Endothelial cell of umbilical vein (primary cell): ENCODE data around the gene MRPS14. TPM values are rescaled to one million over a fixed set of nuclear protein-coding genes. Genes with fewer than 3 reads are reported as not detected.

Experiments
- BruUV-seq: library from RNA; stranded (reverse); fragments of 400-500 nt; replicated peaks from 2 replicates; lab custom pipeline; 2021; lab: Mats Ljungman, UMichigan
- CTCF ChIA-PET: fragments of 300-600, 350-600 bp; sonication (Branson Sonifier 250); formaldehyde crosslinking; loops from one replicate; lab custom pipeline; 2021; ENCODE audit warnings: antibody characterized with exemption, inconsistent platforms; lab: Charles Lee
- POLR2A ChIA-PET: fragments of 300-600, 350-600 bp; sonication (Branson Sonifier 250); formaldehyde crosslinking; loops from one replicate; lab custom pipeline; 2021; ENCODE audit warnings: antibody characterized with exemption, inconsistent platforms; lab: Charles Lee
- DNase-seq: peaks from one replicate; pipeline ENCODE4 v3.0.0-alpha.2; 2011; ENCODE audit warnings: low read depth, low spot score
- FAIRE-seq: peaks from 2 replicates; lab custom pipeline; 2011; peaks lifted over from hg19 to GRCh38; lab: Jason Lieb, UNC
- H2AFZ ChIP-seq: 2 replicates; pipeline ENCODE4 v1.6.0; 2012; ENCODE audit warnings: low read depth, low read length, control low read depth, inconsistent platforms
- H3K27ac ChIP-seq: 2 replicates; pipeline ENCODE4 v1.5.1; 2011; ENCODE audit warnings: low read depth, mild to moderate bottlenecking, control low read depth, low read length, moderate library complexity; ENCODE audit not compliant: insufficient read depth
- H3K27me3 ChIP-seq, 2 experiments: 2 replicates each; pipeline versions ENCODE4 v1.6.0 to v1.6.1; 2011; ENCODE audit warnings: low read length in 2 of 2, mixed read lengths in 1 of 2; ENCODE audit not compliant: control insufficient read depth in 2 of 2, insufficient read depth in 2 of 2
- H3K36me3 ChIP-seq, 2 experiments: 2 replicates in 1 of 2; 3 replicates in 1 of 2; pipeline ENCODE4 v1.5.1; 2011; ENCODE audit warnings: low read length in 2 of 2, mild to moderate bottlenecking in 1 of 2, moderate library complexity in 1 of 2; ENCODE audit not compliant: control insufficient read depth in 2 of 2, insufficient read depth in 2 of 2; ENCODE audit errors: extremely low read depth in 1 of 2
- H3K4me1 ChIP-seq: 3 replicates; pipeline ENCODE4 v1.5.1; 2011; ENCODE audit warnings: mild to moderate bottlenecking, low read length; ENCODE audit not compliant: control insufficient read depth, insufficient read depth; ENCODE audit errors: extremely low read depth
- H3K4me2 ChIP-seq: 2 replicates; pipeline ENCODE4 v1.6.1; 2011; ENCODE audit warnings: low read length, control low read depth, mixed read lengths; ENCODE audit not compliant: insufficient read depth
- H3K4me3 ChIP-seq, 3 experiments: fragments of 200-600 bp in 1 of 3; sonication (generic), shearing (Covaris generic) in 1 of 3; replicated peaks in 1 of 3; 2 replicates each; pipeline ENCODE4 v1.5.1; 2011 to 2016; ENCODE audit warnings: control low read depth in 3 of 3, low read length in 3 of 3, mild to moderate bottlenecking in 2 of 3, inconsistent platforms in 1 of 3, low read depth in 1 of 3, moderate library complexity in 1 of 3; ENCODE audit not compliant: insufficient read depth in 1 of 3
- H3K79me2 ChIP-seq: 2 replicates; pipeline ENCODE4 v1.6.0; 2012; ENCODE audit warnings: low read length, inconsistent platforms; ENCODE audit not compliant: control insufficient read depth, insufficient read depth
- H3K9ac ChIP-seq: replicated peaks from 2 replicates; pipeline ENCODE3; 2011; ENCODE audit warnings: low read length, control low read depth; ENCODE audit not compliant: insufficient read depth; ENCODE audit errors: extremely low read depth
- H3K9me1 ChIP-seq: replicated peaks from 3 replicates; pipeline ENCODE4 v1.6.0; 2011; ENCODE audit warnings: mild to moderate bottlenecking, low read length; ENCODE audit not compliant: control insufficient read depth, insufficient read depth; ENCODE audit errors: extremely low read depth
- H3K9me3 ChIP-seq: replicated peaks from 2 replicates; pipeline ENCODE4 v1.5.1; 2012; ENCODE audit warnings: low read length, inconsistent platforms; ENCODE audit not compliant: control insufficient read depth, insufficient read depth
- H4K20me1 ChIP-seq: replicated peaks from 2 replicates; pipeline ENCODE3; 2011; ENCODE audit warnings: mild to moderate bottlenecking, low read length; ENCODE audit not compliant: control insufficient read depth, insufficient read depth; ENCODE audit errors: extremely low read depth
- CTCF ChIP-seq, 2 donors: IDR thresholded peaks; 1 replicate in 1 of 2; 2 replicates in 1 of 2; pipeline ENCODE4 v1.5.1; 2011; ENCODE audit warnings: low read length in 2 of 2, mild to moderate bottlenecking in 2 of 2, moderate library complexity in 2 of 2, control low read depth in 1 of 2, inconsistent platforms in 1 of 2, low read depth in 1 of 2; ENCODE audit not compliant: insufficient read depth in 1 of 2; ENCODE audit errors: extremely low read depth in 1 of 2
- FOS ChIP-seq: IDR thresholded peaks from 2 replicates; pipeline ENCODE4 v1.6.1; 2011; ENCODE audit warnings: mild to moderate bottlenecking, low read length, moderate library complexity, borderline replicate concordance; ENCODE audit not compliant: insufficient read depth
- GATA2 ChIP-seq: IDR thresholded peaks from 2 replicates; pipeline ENCODE4 v1.7.0; 2011; ENCODE audit warnings: low read depth, mild to moderate bottlenecking, moderate library complexity, mixed read lengths, low read length; ENCODE audit not compliant: insufficient read length, insufficient read depth
- MYC ChIP-seq: IDR thresholded peaks from one replicate; pipeline ENCODE4 v1.6.1; 2011; ENCODE audit warnings: mild to moderate bottlenecking, low read depth, low read length
- POLR2A ChIP-seq: IDR thresholded peaks from 2 replicates; pipeline ENCODE4 v1.6.1; 2012; ENCODE audit warnings: low read depth, mild to moderate bottlenecking, control low read depth, low read length
- POLR2AphosphoS5 ChIP-seq: IDR thresholded peaks from 2 replicates; pipeline ENCODE4 v1.6.1; 2012; ENCODE audit warnings: low read depth, mild to moderate bottlenecking, control low read depth, low read length, moderate library complexity; ENCODE audit not compliant: insufficient read depth
- dilution Hi-C: fragments of 300-500 bp; cut with MboI; formaldehyde crosslinking; loops from one replicate; pipeline ENCODE4 v1.15.0; 2019; ENCODE audit warnings: low sequenced_read_pairs; ENCODE audit not compliant: extremely low pct_ligation_motif_present
- intact Hi-C: fragments of 100-400 bp; cut with micrococcal nuclease; formaldehyde crosslinking; loops from one replicate; pipeline ENCODE4 v1.10.0; 2022
- polyA plus RNA-seq, 4 experiments: library from polyadenylated mRNA; depleted of rRNA in 3 of 4; stranded (reverse) in 3 of 4; unstranded in 1 of 4; fragments of >200 nt; gene quantifications; 2 replicates each; pipeline versions ENCODE4 v1.2.1 to v1.2.3, GENCODE V29; 2011 to 2012; ENCODE audit warnings: missing spikeins in 1 of 4
- total RNA-seq: library from RNA; stranded (reverse); gene quantifications from 2 replicates; pipeline ENCODE4 v1.2.3, GENCODE V29; 2021
- TF ChIP-seq, protein P1 (sequence below): IDR thresholded peaks from 2 replicates; pipeline ENCODE4 v1.6.1; 2011; ENCODE audit not compliant: insufficient read depth, insufficient read length

Gene MRPS14
- total and polyA plus RNA-seq, 2 donors (not counting 3 experiments of a cell fraction or from before 2014, with no cell fraction given), result 29.5 to 31.8 TPM

GRCh38 chr1:174995916-174996315 is 27.3 kb downstream of the MRPS14 start:
- peaks cover 41% of the 10 kb centered on the region for H3K4me1 ChIP-seq
- no peak overlapping the region for H2AFZ ChIP-seq
- TF ChIP-seq, protein P1, sequence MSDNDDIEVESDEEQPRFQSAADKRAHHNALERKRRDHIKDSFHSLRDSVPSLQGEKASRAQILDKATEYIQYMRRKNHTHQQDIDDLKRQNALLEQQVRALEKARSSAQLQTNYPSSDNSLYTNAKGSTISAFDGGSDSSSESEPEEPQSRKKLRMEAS, result no peak
- TF ChIP-seq POLR2AphosphoS5 (no peak), GATA2 (no peak), MYC (no peak), POLR2A (no peak)
- DNase-seq (no peak), FAIRE-seq (no peak)
- H3K27ac ChIP-seq, result no peak overlapping the region
- ChIA-PET POLR2A (no interaction called here), CTCF (interaction anchor here (0.6 to 6.1 kb wide), 4 partner anchors 12 to 151 kb away, joined by 3 to 50 read pairs (median 3); no protein-coding TSS in a partner anchor)
- no peak overlapping the region for H3K4me2 ChIP-seq
- no peaks in the 10 kb centered on the region for H4K20me1 ChIP-seq
- no peaks in the 10 kb centered on the region for H3K9me1 ChIP-seq
- H3K4me3 ChIP-seq, result no peak overlapping the region
- no peaks in the 10 kb centered on the region for H3K27me3 ChIP-seq
- BruUV-seq, result no TSS peak
- dilution Hi-C loops (no loop called here), intact Hi-C loops (loop anchor here (5.0 kb wide), 1 partner anchor 1129 kb away; the partner anchor contains the start of genes GAS5 and ZBTB37)
- peaks cover 10% of the 10 kb centered on the region for H3K79me2 ChIP-seq
- H3K36me3 ChIP-seq, result no peaks in the 10 kb centered on the region
- H3K9me3 ChIP-seq, result no peaks in the 10 kb centered on the region
- no peak overlapping the region for H3K9ac ChIP-seq

GRCh38 chr1:174995121-174995520 is 28.1 kb downstream of the MRPS14 start:
- H3K9me3 ChIP-seq, result no peaks in the 10 kb centered on the region
- peaks cover 2% of the 10 kb centered on the region for H3K79me2 ChIP-seq
- H3K9ac ChIP-seq, result no peak overlapping the region
- intact Hi-C loops (loop anchor here (5.0 kb wide), 1 partner anchor 1128 kb away; the partner anchor contains the start of genes GAS5 and ZBTB37), dilution Hi-C loops (no loop called here)
- peaks cover 45% of the 10 kb centered on the region for H3K4me1 ChIP-seq
- ChIA-PET CTCF (interaction anchor here (6.1 kb wide), 1 partner anchor 11 kb away, joined by 50 read pairs; no protein-coding TSS in a partner anchor), POLR2A (interaction anchor here (0.6 kb wide), 1 partner anchor 28 kb away, joined by 4 read pairs; no protein-coding TSS in a partner anchor)
- TF ChIP-seq FOS, result peak; percentile 45
- TF ChIP-seq CTCF (IDR thresholded peaks at IDR 0.05; ENCODE audit: extremely low read depth in 1 of 2, insufficient read depth in 1 of 2, low read depth in 1 of 2, low read length in 2 of 2), result no peak
- DNase-seq (peak; percentile 69), FAIRE-seq (no peak)
- H3K4me2 ChIP-seq, result peak overlapping the region; percentile 8
- H3K36me3 ChIP-seq, result no peaks in the 10 kb centered on the region
- no peaks in the 10 kb centered on the region for H3K27me3 ChIP-seq
- no peak overlapping the region for H3K27ac ChIP-seq
- no peak overlapping the region for H3K4me3 ChIP-seq
- no TSS peak for BruUV-seq
- no peaks in the 10 kb centered on the region for H3K9me1 ChIP-seq
- H2AFZ ChIP-seq, result no peak overlapping the region
- no peaks in the 10 kb centered on the region for H4K20me1 ChIP-seq
